HG02885 (cell line): ENCODE data around the gene TUBGCP2.
"Not testable (repeated sequence)": the region's sequence is repeated elsewhere in the genome, so short reads cannot be mapped to it uniquely, and the experiment has no call there.

ENCODE experiments used
- ATAC-seq: cut with Tn5 transposase; IDR thresholded peaks from one replicate; pipeline ENCODE4 v1.9.1; 2021; ENCODE audit warnings: mild to moderate bottlenecking; ENCODE audit not compliant: unreplicated experiment, poor library complexity

Gene TUBGCP2

GRCh38 chr10:133235265-133235855, 73.3 kb downstream of the TUBGCP2 start:
- no peak for ATAC-seq

- ATAC-seq: not testable (repeated sequence)
These were observed 73.9 kb downstream of the TUBGCP2 start for GRCh38 chr10:133234796-133235195.

DNA sequence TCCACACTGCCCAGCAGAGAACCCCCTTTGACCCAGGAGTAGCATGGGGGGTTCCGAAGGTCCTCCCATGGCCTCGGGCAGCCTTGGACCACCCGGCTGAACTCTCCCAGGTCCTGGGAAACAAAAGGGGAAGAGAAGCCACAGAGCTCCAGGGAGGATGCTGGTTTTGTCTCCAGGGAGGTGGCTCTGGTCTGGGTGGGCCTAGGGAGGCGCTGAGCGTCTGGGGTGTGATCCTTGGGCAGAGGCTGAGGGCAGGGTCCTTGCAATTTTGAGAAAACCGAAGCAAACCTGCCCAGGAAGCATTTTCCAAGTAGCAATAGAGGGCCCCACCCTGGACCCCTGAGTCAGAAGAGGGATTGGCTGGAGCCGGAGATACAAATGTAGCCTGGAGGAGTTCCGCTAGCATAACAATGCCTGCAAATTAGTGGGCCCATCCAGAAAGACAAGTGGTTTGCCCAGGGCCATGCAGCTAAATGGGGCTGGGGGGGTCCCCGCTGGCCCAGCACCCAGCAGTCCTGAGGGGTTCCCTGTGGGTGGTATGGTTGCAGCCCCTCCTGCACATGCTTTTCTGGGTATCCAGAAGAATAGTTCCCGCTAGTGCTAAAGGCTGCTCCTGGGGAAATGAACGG, 76.6 kb downstream of the TUBGCP2 start:
- ATAC-seq: no peak

- no peak for ATAC-seq
These were observed 77.3 kb downstream of the TUBGCP2 start for GRCh38 chr10:133231244-133231945.

DNA sequence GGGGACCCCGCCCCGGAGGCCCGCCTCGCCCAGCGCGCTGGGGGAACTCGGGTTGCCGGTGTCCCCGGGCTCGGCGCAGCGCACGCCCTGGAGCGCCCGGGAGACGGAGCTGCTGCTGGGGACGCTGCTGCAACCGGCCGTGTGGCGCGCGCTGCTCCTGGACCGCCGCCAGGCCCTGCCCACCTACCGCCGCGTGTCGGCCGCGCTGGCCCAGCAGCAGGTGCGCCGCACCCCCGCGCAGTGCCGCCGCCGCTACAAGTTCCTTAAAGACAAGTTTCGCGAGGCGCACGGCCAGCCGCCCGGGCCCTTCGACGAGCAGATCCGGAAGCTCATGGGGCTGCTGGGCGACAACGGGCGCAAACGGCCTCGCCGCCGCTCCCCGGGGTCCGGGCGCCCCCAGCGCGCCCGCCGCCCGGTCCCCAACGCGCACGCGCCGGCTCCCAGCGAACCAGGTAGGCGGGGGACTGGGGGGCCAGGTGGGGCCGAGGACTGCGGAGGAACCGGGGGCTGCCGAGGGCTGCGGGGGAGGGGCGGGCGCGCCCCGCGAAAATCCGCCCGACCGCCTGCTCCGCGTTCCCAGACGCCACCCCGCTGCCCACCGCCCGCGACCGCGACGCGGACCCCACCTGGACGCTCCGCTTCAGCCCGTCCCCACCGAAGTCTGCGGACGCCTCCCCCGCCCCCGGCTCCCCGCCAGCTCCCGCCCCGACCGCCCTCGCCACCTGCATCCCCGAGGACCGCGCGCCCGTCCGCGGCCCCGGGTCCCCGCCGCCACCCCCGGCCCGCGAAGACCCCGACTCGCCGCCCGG, 78.1 kb downstream of the TUBGCP2 start:
- no peak for ATAC-seq

DNA sequence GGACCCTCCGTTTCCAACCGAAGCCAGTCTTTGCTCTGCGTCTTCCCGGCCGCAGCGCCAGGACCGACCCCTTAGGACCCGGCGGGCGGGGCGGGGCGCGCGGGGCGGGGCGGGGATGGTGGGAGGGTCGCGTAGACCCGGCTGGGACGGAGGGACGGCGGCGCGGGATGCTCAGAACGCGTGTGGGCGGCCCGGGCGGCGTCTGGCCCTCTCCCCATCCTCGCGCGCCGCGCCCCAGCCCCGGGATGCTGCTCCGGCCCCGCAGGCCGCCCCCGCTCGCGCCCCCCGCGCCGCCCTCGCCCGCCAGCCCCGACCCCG, 78.7 kb downstream of the TUBGCP2 start, which contains the start of gene UTF1:
Gene UTF1, plus strand, starts transcription at position 174 of the 318 bp plus-strand sequence. Its CDS starts 72 bp downstream, at position 246.
- ATAC-seq: no peak

DNA sequence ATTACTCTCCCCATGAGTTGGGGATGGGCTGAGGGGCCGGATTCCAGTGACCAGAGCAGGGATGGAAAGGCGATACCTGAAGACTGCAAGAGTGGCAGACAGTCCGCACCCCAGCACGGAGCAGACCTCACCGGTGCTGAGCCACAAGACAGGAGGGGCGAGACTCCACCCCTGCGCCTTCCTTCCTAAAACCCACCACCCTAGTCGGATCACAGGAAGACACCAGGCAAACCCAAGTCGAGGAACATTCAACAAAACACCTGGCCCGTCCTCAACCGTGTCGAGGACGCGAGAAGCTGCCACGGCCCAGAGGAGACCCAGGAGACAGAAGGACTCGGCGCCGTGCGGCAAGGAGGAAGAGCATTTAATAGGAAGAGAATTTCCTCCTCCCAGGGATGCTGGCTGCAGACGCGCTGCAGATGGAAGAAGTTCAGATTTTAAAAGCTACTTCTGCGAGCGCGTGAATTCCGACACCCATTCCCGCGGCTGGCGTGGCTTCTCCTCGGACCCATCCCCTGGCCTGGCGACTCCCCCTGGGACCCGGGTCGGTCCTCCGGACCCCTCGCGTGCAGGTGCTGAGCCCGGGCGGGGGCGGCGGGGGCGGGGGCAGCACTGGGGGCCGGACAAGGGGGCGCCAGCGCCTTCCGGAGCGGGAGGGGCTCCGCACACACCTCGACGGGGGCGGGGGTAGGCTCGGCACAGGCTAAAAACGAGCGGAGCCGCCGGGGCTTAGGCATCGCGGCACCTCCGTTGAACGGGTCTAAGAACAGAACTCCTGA, 79.2 kb downstream of the TUBGCP2 start:
- ATAC-seq: no peak
